GM19035 (cell line): ENCODE measurements around the gene ZBTB14.

ENCODE experiments used
- ATAC-seq: cut with Tn5 transposase; IDR thresholded peaks from one replicate; pipeline ENCODE4 v1.9.1; 2021; ENCODE audit not compliant: unreplicated experiment

ZBTB14 gene

GRCh38 chr18:5295231-5295920 lies at the start of gene ZBTB14:
Gene ZBTB14 (minus strand): TSS chr18:5295726. CDS start chr18:5293246, 2,480 bp downstream.
- ATAC-seq: peak; percentile 39

- no peak for ATAC-seq
These were observed 43.8 kb upstream of the ZBTB14 start for GRCh38 chr18:5339202-5339834.

GRCh38 chr18:5334456-5335075 lies 39.0 kb upstream of the ZBTB14 start:
- ATAC-seq: no peak

GRCh38 chr18:5318061-5318700 lies 22.7 kb upstream of the ZBTB14 start:
- ATAC-seq: no peak

GRCh38 chr18:5317186-5317585 lies 21.7 kb upstream of the ZBTB14 start:
- no peak for ATAC-seq

GRCh38 chr18:5315838-5316237 lies 20.3 kb upstream of the ZBTB14 start:
- ATAC-seq: no peak

GRCh38 chr18:5311301-5311989 lies 15.9 kb upstream of the ZBTB14 start:
- ATAC-seq: no peak

GRCh38 chr18:5309888-5310470 lies 14.5 kb upstream of the ZBTB14 start:
- ATAC-seq: peak; percentile 96

GRCh38 chr18:5305835-5306234 lies 10.3 kb upstream of the ZBTB14 start:
- ATAC-seq: no peak

GRCh38 chr18:5304232-5304631 lies 8.7 kb upstream of the ZBTB14 start:
- no peak for ATAC-seq

- no peak for ATAC-seq
These were observed 8.1 kb upstream of the ZBTB14 start for GRCh38 chr18:5303636-5304035.

- ATAC-seq: no peak
These were observed 7.1 kb upstream of the ZBTB14 start for GRCh38 chr18:5302606-5303005.

GRCh38 chr18:5300476-5301010 lies 5.0 kb upstream of the ZBTB14 start:
- no peak for ATAC-seq

GRCh38 chr18:5298156-5298852 lies 2.8 kb upstream of the ZBTB14 start:
- no peak for ATAC-seq

GRCh38 chr18:5297597-5297996 lies 2.1 kb upstream of the ZBTB14 start:
- no peak for ATAC-seq

GRCh38 chr18:5296706-5297320 lies 1.3 kb upstream of the ZBTB14 start:
- peak; percentile 6 for ATAC-seq

- ATAC-seq: peak; percentile 59
These were observed 617 bp upstream of the ZBTB14 start for GRCh38 chr18:5295981-5296705.

GRCh38 chr18:5294457-5295230 lies 882 bp downstream of the ZBTB14 start:
- peak; percentile 14 for ATAC-seq
